Measurements from ENCODE around the gene PCBP1. TPM values are rescaled to one million over a fixed set of nuclear protein-coding genes. Genes with fewer than 3 reads are reported as not detected.
A peak's percentile ranks its signal among the peaks of the same experiment; 100 is the strongest.

Gene PCBP1
- total and polyA plus RNA-seq, 9 of the 15 experiments (the other 6 are each of a cell fraction or from before 2014, with no cell fraction given): 19.2 to 407 (median 78.1) TPM

GRCh38 chr2:70085711-70086277 is 1.5 kb upstream of the PCBP1 start (continued):
- TF ChIP-seq ZNF766 (CRISPR knock-in tag; conservative IDR thresholded peaks at IDR 0.05): no peak
- no peak for TF ChIP-seq JUN (IDR thresholded peaks at IDR 0.05; ENCODE audit: borderline replicate concordance, low read depth, low read length)
- TF ChIP-seq JUN (CRISPR knock-in tag; IDR thresholded peaks at IDR 0.05; ENCODE audit: borderline replicate concordance): no peak
- no peak for TF ChIP-seq SREBF2 (CRISPR knock-in tag; IDR thresholded peaks at IDR 0.05)
- TF ChIP-seq ZFX (CRISPR knock-in tag; IDR thresholded peaks at IDR 0.05): no peak
- TF ChIP-seq NR2C2 (CRISPR knock-in tag; IDR thresholded peaks at IDR 0.05): no peak
- no peak for TF ChIP-seq NR2C2 (tag; IDR thresholded peaks at IDR 0.05)
- TF ChIP-seq HDGF (IDR thresholded peaks at IDR 0.05): no peak
- no peak for TF ChIP-seq HEY1 (CRISPR knock-in tag; IDR thresholded peaks at IDR 0.05; ENCODE audit: borderline replicate concordance)
- no peak for TF ChIP-seq BRD9 (IDR thresholded peaks at IDR 0.05; ENCODE audit: low read depth, partially characterized antibody)
- TF ChIP-seq PHF21A (IDR thresholded peaks at IDR 0.05; ENCODE audit: borderline replicate concordance, low read depth): no peak
- no peak for TF ChIP-seq CREB1 (IDR thresholded peaks at IDR 0.05)
- no peak for TF ChIP-seq CREB1 (CRISPR knock-in tag; IDR thresholded peaks at IDR 0.05)
- TF ChIP-seq RBM14 (IDR thresholded peaks at IDR 0.05; ENCODE audit: borderline replicate concordance, insufficient read depth, low read depth, low read length): no peak
- TF ChIP-seq HIVEP1 (CRISPR knock-in tag; IDR thresholded peaks at IDR 0.05): peak; percentile 82
- no peak for TF ChIP-seq NCOA4 (IDR thresholded peaks at IDR 0.05; ENCODE audit: partially characterized antibody)
- TF ChIP-seq ZBTB1 (CRISPR knock-in tag; IDR thresholded peaks at IDR 0.05; ENCODE audit: borderline replicate concordance, low read depth): no peak
- no peak for TF ChIP-seq ZNF277 (CRISPR knock-in tag; IDR thresholded peaks at IDR 0.05; ENCODE audit: borderline replicate concordance)
- TF ChIP-seq ZNF282 (CRISPR knock-in tag; IDR thresholded peaks at IDR 0.05): no peak
- TF ChIP-seq DDX20 (tag; IDR thresholded peaks at IDR 0.05; ENCODE audit: low read depth): peak; percentile 63
- TF ChIP-seq PTRF (tag; IDR thresholded peaks at IDR 0.05): peak; percentile 81
- TF ChIP-seq CHAMP1 (IDR thresholded peaks at IDR 0.05): no peak

Data from K562 (cell line).